H9 (cell line): Measurements from ENCODE around the gene CDH18. TPM values are rescaled to one million over a fixed set of nuclear protein-coding genes. Genes with fewer than 3 reads are reported as not detected.

Experiments
- DNase-seq: peaks from one replicate; pipeline ENCODE4 v3.0.0-alpha.2; 2017
- H2AFZ ChIP-seq: one replicate; pipeline ENCODE4 v1.6.1; 2013; ENCODE audit warnings: mild to moderate bottlenecking, low read length, control low read depth, moderate library complexity
- H2AK5ac ChIP-seq: 2 replicates; pipeline ENCODE4 v1.6.1; 2013; ENCODE audit warnings: low read length, control low read depth, mixed read lengths; ENCODE audit not compliant: insufficient read length
- H2BK120ac ChIP-seq: one replicate; pipeline ENCODE4 v1.6.1; 2013; ENCODE audit warnings: low read depth, mild to moderate bottlenecking, low read length, control low read depth, inconsistent platforms; ENCODE audit not compliant: poor library complexity, severe bottlenecking
- H2BK12ac ChIP-seq: 2 replicates; pipeline ENCODE4 v1.6.1; 2013; ENCODE audit warnings: low read length, control low read depth, mixed read lengths, low read depth; ENCODE audit not compliant: insufficient read length
- H2BK15ac ChIP-seq: 2 replicates; pipeline ENCODE4 v1.6.1; 2013; ENCODE audit warnings: low read depth, low read length, control low read depth
- H2BK20ac ChIP-seq: one replicate; pipeline ENCODE4 v1.6.1; 2013; ENCODE audit warnings: low read depth, mild to moderate bottlenecking, low read length, control low read depth, inconsistent platforms; ENCODE audit not compliant: poor library complexity, severe bottlenecking
- H2BK5ac ChIP-seq: 2 replicates; pipeline ENCODE4 v1.6.1; 2013; ENCODE audit warnings: low read length, control low read depth, mixed read lengths; ENCODE audit not compliant: insufficient read length
- H3K14ac ChIP-seq: 2 replicates; pipeline ENCODE4 v1.6.1; 2013; ENCODE audit warnings: low read length, control low read depth; ENCODE audit not compliant: insufficient read depth
- H3K18ac ChIP-seq: 2 replicates; pipeline ENCODE4 v1.6.1; 2013; ENCODE audit warnings: low read depth, mild to moderate bottlenecking, mixed read lengths, low read length, control low read depth; ENCODE audit not compliant: insufficient read length
- H3K23ac ChIP-seq: 2 replicates; pipeline ENCODE4 v1.6.1; 2013; ENCODE audit warnings: low read length, control low read depth, mixed read lengths, low read depth; ENCODE audit not compliant: insufficient read length
- H3K23me2 ChIP-seq: 2 replicates; pipeline ENCODE4 v1.6.1; 2013; ENCODE audit warnings: low read depth, mild to moderate bottlenecking, mixed read lengths, low read length, control low read depth; ENCODE audit not compliant: insufficient read length, poor library complexity, severe bottlenecking
- H3K27ac ChIP-seq: 2 replicates; pipeline ENCODE4 v1.5.1; 2013; ENCODE audit warnings: low read length, control low read depth, mixed read lengths, low read depth; ENCODE audit not compliant: insufficient read length
- H3K27me3 ChIP-seq: 2 replicates; pipeline ENCODE4 v1.6.1; 2013; ENCODE audit warnings: low read length, control low read depth, inconsistent platforms; ENCODE audit not compliant: insufficient read depth
- H3K4ac ChIP-seq: 2 replicates; pipeline ENCODE4 v1.6.1; 2013; ENCODE audit warnings: low read depth, mild to moderate bottlenecking, control low read depth, inconsistent platforms, low read length, moderate library complexity
- H3K4me1 ChIP-seq: 2 replicates; pipeline ENCODE4 v1.6.1; 2013; ENCODE audit warnings: low read length, control low read depth, inconsistent platforms; ENCODE audit not compliant: insufficient read depth
- H3K4me2 ChIP-seq: 2 replicates; pipeline ENCODE4 v1.6.1; 2013; ENCODE audit warnings: low read length, control low read depth, mixed read lengths; ENCODE audit not compliant: insufficient read length, insufficient read depth
- H3K56ac ChIP-seq: 2 replicates; pipeline ENCODE4 v1.6.1; 2013; ENCODE audit warnings: low read depth, mild to moderate bottlenecking, mixed read lengths, low read length, control low read depth; ENCODE audit not compliant: insufficient read length
- H3K79me1 ChIP-seq: 2 replicates; pipeline ENCODE4 v1.6.1; 2013; ENCODE audit warnings: low read depth, mild to moderate bottlenecking, moderate library complexity, low read length, control low read depth, inconsistent platforms; ENCODE audit not compliant: insufficient read depth, poor library complexity, severe bottlenecking
- H3K79me2 ChIP-seq: 2 replicates; pipeline ENCODE4 v1.6.1; 2013; ENCODE audit warnings: low read length, control low read depth, inconsistent platforms; ENCODE audit not compliant: insufficient read depth
- H3K9ac ChIP-seq: 2 replicates; pipeline ENCODE4 v1.6.1; 2013; ENCODE audit warnings: low read length, control low read depth, mixed read lengths; ENCODE audit not compliant: insufficient read length; ENCODE audit errors: extremely low read depth
- H3K9me3 ChIP-seq: one replicate; pipeline ENCODE4 v1.6.1; 2013; ENCODE audit warnings: low read depth, low read length, inconsistent platforms; ENCODE audit not compliant: control insufficient read depth
- H3T11ph ChIP-seq: one replicate; pipeline ENCODE4 v1.6.1; 2013; ENCODE audit warnings: mild to moderate bottlenecking, low read length, control low read depth, inconsistent platforms
- H4K20me1 ChIP-seq: one replicate; pipeline ENCODE4 v1.6.1; 2013; ENCODE audit not compliant: control insufficient read depth, insufficient read length, insufficient read depth
- H4K5ac ChIP-seq: 2 replicates; pipeline ENCODE4 v1.6.1; 2013; ENCODE audit warnings: low read depth, mild to moderate bottlenecking, mixed read lengths, low read length, control low read depth; ENCODE audit not compliant: insufficient read length
- H4K8ac ChIP-seq: replicated peaks from 2 replicates; pipeline ENCODE4 v1.6.1; 2013; ENCODE audit warnings: low read length, control low read depth, mixed read lengths, low read depth; ENCODE audit not compliant: insufficient read length
- H4K91ac ChIP-seq: 2 replicates; pipeline ENCODE4 v1.6.1; 2013; ENCODE audit warnings: low read depth, mild to moderate bottlenecking, moderate library complexity, mixed read lengths, low read length, control low read depth; ENCODE audit not compliant: insufficient read length
- H3K27ac Mint-ChIP-seq, 3 experiments: 2 replicates in 2 of 3; 3 replicates in 1 of 3; pipeline ENCODE4 v1.8.0; 2020 to 2021; ENCODE audit warnings: mixed read lengths in 3 of 3, mild to moderate bottlenecking in 1 of 3, moderate library complexity in 1 of 3
- H3K27me3 Mint-ChIP-seq: 2 replicates; pipeline ENCODE4 v1.8.0; 2021; ENCODE audit warnings: low read depth, mild to moderate bottlenecking, moderate library complexity, mixed read lengths
- H3K36me3 Mint-ChIP-seq, 3 experiments: 2 replicates in 2 of 3; 3 replicates in 1 of 3; pipeline ENCODE4 v1.8.0; 2020 to 2021; ENCODE audit warnings: low read depth in 3 of 3, mixed read lengths in 3 of 3; ENCODE audit not compliant: insufficient read depth in 1 of 3
- H3K4me1 Mint-ChIP-seq, 2 experiments: 2 replicates each; pipeline ENCODE4 v1.8.0; 2020; ENCODE audit warnings: mixed read lengths in 2 of 2
- H3K4me3 Mint-ChIP-seq, 2 experiments: 2 replicates in 1 of 2; 3 replicates in 1 of 2; pipeline ENCODE4 v1.8.0; 2020 to 2021; ENCODE audit warnings: mild to moderate bottlenecking in 2 of 2, mixed read lengths in 2 of 2, moderate library complexity in 1 of 2
- H3K9me3 Mint-ChIP-seq, 2 experiments: 2 replicates in 1 of 2; 3 replicates in 1 of 2; pipeline ENCODE4 v1.8.0; 2020; ENCODE audit warnings: mild to moderate bottlenecking in 2 of 2, mixed read lengths in 2 of 2, moderate library complexity in 1 of 2
- CTCF ChIP-seq: fragments of 200-600 bp; sonication (generic); conservative IDR thresholded peaks from 3 replicates; pipeline ENCODE4 v1.8.0; 2021; ENCODE audit warnings: antibody characterized with exemption, mild to moderate bottlenecking
- WGBS: extraction: QIAGEN DNeasy Blood & Tissue Kit; methylation state at CpG from one replicate; pipeline ENCODE4 v1.1.7; 2013; ENCODE audit warnings: missing lambda C conversion rate, low lambda C conversion rate, mixed read lengths; ENCODE audit not compliant: insufficient read length; ENCODE audit errors: extremely low coverage; 5-methylcytosine and 5-hydroxymethylcytosine counted together
- total RNA-seq: library from RNA; stranded (reverse); gene quantifications from 2 replicates; pipeline ENCODE4 v1.2.1, GENCODE V29; 2021

The CDH18 gene
- total RNA-seq, 1 experiment from 2014 or later: not detected

GRCh38 chr5:19706776-19707175, 281.2 kb downstream of the CDH18 start:
- Histone ChIP-seq H3K79me1 (no peaks in the 10 kb centered on the region), H3K23me2 (no peaks in the 10 kb centered on the region), H3K9ac (no peak overlapping the region), H3K27me3 (no peaks in the 10 kb centered on the region), H3K4me2 (no peak overlapping the region), H3K14ac (no peak overlapping the region), H2BK120ac (no peak overlapping the region), H3K56ac (no peak overlapping the region), H4K20me1 (no peaks in the 10 kb centered on the region), H2BK5ac (no peak overlapping the region), H3K27ac (no peak overlapping the region), H3K4me1 (no peaks in the 10 kb centered on the region), H3K9me3 (no peaks in the 10 kb centered on the region), H2BK12ac (no peak overlapping the region), H3K79me2 (no peaks in the 10 kb centered on the region), H2BK15ac (no peak overlapping the region), H2BK20ac (no peak overlapping the region), H3K4ac (no peak overlapping the region), H3K23ac (no peak overlapping the region), H3T11ph (no peak overlapping the region), H2AFZ (no peak overlapping the region), H2AK5ac (no peak overlapping the region), H3K18ac (no peak overlapping the region), H4K91ac (no peak overlapping the region), H4K5ac (no peak overlapping the region), H4K8ac (no peak overlapping the region)
- TF ChIP-seq CTCF: no peak
- Mint-ChIP-seq H3K36me3 (peaks cover 11 to 45% (median 34%) of the 10 kb centered on the region in 3 experiments), H3K27ac (no peak overlapping the region), H3K27me3 (no peaks in the 10 kb centered on the region), H3K4me1 (no peaks in the 10 kb centered on the region), H3K4me3 (no peak overlapping the region), H3K9me3 (peaks cover 33 to 50% of the 10 kb centered on the region in 2 experiments)
- no peak for DNase-seq
- WGBS: no CpG with 5 or more reads among the region's 4 CpGs
